ENCODE data around the gene SLC2A4. TPM values are rescaled to one million over a fixed set of nuclear protein-coding genes. Genes with fewer than 3 reads are reported as not detected.

The SLC2A4 gene
- total RNA-seq, 1 donor from 2014 or later: under 0.01 TPM

- no peak for FAIRE-seq
- no peak for DNase-seq (ENCODE audit: low spot score in 2 of 2)
These were observed 18.4 kb upstream of the SLC2A4 start for GRCh38 chr17:7262935-7263800.

GRCh38 chr17:7263801-7264078 is 17.8 kb upstream of the SLC2A4 start:
- DNase-seq (ENCODE audit: low spot score in 2 of 2) (no peak), FAIRE-seq (no peak)

DNA sequence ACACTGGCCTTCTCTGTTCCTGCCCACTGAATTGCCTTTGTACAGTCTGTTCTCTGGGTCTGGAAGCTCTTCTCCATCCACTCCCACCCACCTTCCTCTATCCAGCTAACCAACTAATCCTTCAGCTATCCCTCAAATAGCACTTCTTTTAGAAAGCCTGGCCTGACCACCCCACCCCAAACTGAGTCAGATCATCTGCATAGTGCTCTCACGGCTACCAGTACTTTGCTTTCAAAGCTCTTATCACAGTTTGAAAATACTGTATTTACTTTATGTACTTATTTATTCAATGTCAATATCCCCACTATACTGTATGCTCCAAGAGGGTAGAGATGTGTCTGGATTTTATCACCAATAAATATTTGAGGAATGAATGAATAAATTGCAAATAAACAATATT is 14.7 kb upstream of the SLC2A4 start:
- DNase-seq (ENCODE audit: low spot score in 2 of 2) (no peak), FAIRE-seq (no peak)

DNA sequence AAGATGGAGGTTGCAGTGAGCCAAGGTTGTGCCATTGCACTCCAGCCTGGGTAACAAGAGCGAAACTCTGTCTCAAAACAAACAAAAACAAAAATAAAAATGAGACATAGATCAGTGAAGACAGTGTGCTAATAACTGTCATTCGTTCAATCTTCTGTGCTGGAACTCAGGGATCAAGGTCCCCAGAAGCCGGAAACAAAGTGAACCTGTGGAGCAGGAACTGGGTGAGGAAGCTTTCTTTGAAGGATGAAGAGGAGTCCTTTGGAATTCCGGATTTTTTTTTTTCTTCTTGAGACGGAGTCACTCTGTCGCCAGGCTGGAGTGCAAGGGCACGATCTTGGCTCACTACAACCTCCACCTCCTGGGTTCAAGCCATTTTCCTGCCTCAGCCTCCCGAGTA is 2.1 kb upstream of the SLC2A4 start:
- DNase-seq (ENCODE audit: low spot score in 2 of 2) (peak in 1 of 2 donors; percentile 6), FAIRE-seq (no peak)

GRCh38 chr17:7280519-7281073 is 922 bp upstream of the SLC2A4 start:
- peak; percentile 88 to 95 for DNase-seq (ENCODE audit: low spot score in 2 of 2)
- no peak for FAIRE-seq

DNA sequence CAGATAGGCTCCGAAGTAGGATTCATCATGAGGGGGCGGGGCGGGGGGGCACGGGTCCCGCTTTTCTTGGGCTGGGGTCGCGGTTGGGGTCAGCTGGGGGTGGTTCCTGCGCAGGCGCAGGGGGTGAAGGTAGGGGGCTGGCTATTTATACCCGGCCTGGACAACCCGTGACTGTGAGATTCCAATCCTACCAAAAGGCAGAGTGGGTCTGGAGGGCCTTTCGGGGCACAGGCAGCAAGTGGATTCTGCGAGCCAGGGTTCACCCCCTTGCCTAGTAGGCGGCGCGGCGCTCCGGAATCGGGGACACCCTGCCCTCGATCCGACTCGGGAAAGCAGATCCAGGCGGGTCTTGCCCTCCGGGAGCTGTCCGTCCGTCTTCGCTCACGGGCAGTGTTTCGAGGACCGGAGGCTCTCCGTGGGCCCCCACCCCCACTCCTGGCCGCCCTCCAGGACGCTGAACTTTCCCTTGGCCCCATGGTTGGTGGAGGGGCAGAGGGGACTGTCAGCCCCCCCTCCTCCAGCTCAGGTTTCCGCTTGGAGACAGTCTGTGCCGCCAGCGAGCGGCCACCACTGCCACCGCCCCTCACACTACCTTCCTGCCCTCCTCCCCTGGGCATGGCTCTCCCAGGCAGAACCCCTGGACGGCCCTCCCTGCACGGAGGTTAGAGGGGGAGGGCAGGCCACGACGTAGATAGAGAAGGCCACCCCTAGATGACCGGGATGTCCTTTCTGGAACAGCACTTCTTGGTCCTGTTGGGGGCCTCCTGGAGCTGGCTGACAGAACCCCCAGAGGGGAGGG is 634 bp downstream of the SLC2A4 start:
- peak in 1 of 2 donors; percentile 35 for DNase-seq (ENCODE audit: low spot score in 2 of 2)
- no peak for FAIRE-seq

GRCh38 chr17:7282752-7283321 is 1.3 kb downstream of the SLC2A4 start:
- no peak for FAIRE-seq
- peak in 1 of 2 donors; percentile 17 for DNase-seq (ENCODE audit: low spot score in 2 of 2)

DNA sequence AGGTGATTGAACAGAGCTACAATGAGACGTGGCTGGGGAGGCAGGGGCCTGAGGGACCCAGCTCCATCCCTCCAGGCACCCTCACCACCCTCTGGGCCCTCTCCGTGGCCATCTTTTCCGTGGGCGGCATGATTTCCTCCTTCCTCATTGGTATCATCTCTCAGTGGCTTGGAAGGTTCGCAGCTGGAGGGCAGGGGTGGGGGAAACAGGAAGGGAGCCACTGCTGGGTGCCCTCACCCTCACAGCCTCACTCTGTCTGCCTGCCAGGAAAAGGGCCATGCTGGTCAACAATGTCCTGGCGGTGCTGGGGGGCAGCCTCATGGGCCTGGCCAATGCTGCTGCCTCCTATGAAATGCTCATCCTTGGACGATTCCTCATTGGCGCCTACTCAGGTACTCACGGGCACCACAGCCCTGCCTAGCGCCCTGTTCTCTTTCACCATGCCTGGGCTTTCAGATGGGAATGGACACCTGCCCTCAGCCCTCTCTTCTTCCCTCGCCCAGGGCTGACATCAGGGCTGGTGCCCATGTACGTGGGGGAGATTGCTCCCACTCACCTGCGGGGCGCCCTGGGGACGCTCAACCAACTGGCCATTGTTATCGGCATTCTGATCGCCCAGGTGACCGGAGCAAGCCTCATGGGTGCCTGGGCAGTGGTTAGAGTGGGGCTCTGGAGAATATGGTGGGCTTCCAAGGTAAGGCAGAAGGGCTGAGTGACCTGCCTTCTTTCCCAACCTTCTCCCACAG is 2.1 kb downstream of the SLC2A4 start:
- FAIRE-seq (no peak), DNase-seq (ENCODE audit: low spot score in 2 of 2) (no peak)

DNA sequence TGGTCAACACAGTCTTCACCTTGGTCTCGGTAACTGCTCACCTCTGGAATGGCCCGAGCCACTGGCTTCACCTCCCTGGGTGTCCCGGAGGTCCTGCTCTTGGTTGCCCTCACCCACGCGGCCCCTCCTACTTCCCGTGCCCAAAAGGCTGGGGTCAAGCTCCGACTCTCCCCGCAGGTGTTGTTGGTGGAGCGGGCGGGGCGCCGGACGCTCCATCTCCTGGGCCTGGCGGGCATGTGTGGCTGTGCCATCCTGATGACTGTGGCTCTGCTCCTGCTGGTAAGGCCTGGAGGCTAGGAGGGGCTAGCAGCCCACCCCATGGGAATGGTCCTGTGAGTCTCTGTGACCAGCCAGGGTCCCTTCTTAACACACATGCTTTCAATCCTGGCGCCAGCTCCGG is 3.4 kb downstream of the SLC2A4 start:
- no peak for FAIRE-seq
- DNase-seq (ENCODE audit: low spot score in 2 of 2): no peak

- FAIRE-seq (no peak), DNase-seq (ENCODE audit: low spot score in 2 of 2) (no peak)
These were observed 4.2 kb downstream of the SLC2A4 start for GRCh38 chr17:7285679-7286078.

GRCh38 chr17:7289256-7290032 is 7.9 kb downstream of the SLC2A4 start:
- no peak for FAIRE-seq
- peak in 1 of 2 donors; percentile 20 for DNase-seq (ENCODE audit: low spot score in 2 of 2)

DNA sequence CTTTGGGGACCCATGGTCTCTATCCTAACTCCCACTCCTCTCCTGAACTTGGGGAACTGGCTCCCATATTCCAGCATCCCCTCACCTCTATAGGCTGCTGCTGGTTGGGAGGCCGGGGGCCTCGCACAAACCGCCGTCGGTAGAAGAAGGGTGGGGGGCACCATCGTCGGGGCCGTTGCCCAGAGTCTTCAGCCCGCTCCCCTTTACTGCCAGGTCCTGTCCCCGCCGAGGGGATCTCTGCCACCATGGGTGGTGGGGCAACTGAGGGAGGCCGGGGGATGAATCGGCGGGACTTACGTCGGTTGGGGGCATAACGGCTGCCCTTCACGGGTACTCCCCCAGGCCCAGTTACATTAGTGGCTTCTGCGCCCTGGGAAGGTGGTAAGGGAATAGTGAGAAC is 8.6 kb downstream of the SLC2A4 start:
- DNase-seq (ENCODE audit: low spot score in 2 of 2) (no peak), FAIRE-seq (no peak)

DNA sequence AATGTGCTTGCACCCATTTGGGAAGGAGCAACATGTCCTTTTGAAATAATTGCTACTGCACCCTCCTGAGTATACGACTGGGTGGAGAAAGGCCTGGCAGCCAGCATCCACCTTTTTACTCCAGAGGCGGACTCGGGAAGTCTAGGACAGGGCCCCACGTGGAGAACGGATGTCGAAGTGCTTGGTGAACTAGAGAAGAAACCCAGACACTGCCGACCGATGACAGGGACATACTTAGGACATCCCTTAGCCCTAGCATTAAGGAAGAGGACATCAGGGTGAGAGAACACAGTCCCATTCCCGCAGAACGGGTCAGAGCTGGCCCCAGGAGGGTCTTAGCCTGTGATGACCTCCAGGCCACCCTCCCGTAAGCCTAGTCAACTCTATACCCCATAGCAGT is 9.2 kb downstream of the SLC2A4 start:
- no peak for FAIRE-seq
- peak in 1 of 2 donors; percentile 17 for DNase-seq (ENCODE audit: low spot score in 2 of 2)

DNA sequence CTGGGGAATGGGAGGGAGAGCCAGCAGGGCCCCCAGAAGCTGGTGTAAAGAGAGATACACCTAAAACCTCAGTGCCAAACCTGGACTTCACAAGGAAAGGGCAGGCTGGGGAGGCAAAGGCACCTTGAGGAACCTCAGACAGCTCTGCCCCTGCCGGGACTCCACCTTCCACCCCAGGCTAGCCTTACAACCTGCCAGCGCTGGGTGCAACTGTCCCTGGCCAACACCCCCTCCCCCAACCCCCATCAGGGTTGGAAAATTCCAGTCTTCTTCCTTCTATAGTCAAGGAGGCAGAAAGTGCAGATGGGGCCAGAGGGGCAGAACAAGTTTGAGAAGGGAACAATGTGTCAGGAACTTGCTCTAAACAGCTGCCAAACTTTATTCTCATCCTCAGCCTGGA is 10.7 kb downstream of the SLC2A4 start:
- peak in 1 of 2 donors; percentile 21 for DNase-seq (ENCODE audit: low spot score in 2 of 2)
- FAIRE-seq: no peak

GRCh38 chr17:7292729-7293128 is 11.2 kb downstream of the SLC2A4 start:
- FAIRE-seq (no peak), DNase-seq (ENCODE audit: low spot score in 2 of 2) (peak in 1 of 2 donors; percentile 46)

DNA sequence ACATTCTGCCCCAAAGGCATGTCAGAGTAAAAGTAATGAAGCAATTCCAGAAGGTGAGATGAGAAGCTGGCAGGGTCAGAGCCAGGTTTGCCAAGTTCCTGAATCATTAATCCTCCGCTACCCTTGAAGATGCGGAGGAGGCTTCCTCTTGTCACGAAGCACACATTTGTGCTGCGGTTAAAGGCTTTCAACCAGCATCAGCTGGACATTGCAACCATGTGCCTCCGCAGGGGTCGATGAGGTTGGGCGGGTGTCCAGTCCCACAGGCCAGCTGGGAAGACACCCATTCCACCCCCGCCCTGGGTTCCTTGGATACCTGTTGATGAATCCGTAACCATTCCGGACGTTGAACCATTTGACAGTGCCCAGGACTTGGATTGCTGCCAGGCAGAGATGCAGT is 11.6 kb downstream of the SLC2A4 start:
- DNase-seq (ENCODE audit: low spot score in 2 of 2) (peak in 1 of 2 donors; percentile 40), FAIRE-seq (no peak)

GRCh38 chr17:7293816-7294613 is 12.5 kb downstream of the SLC2A4 start:
- DNase-seq (ENCODE audit: low spot score in 2 of 2) (no peak), FAIRE-seq (no peak)

- FAIRE-seq (no peak), DNase-seq (ENCODE audit: low spot score in 2 of 2) (peak; percentile 77 to 86)
These were observed 13.2 kb downstream of the SLC2A4 start, which contains the start of gene YBX2 for GRCh38 chr17:7294614-7295153. YBX2 (minus strand) TSS chr17:7294639; CDS start chr17:7294500, 139 bp downstream.
